K562 (cell line): ENCODE data around the gene PRICKLE4. TPM values are rescaled to one million over a fixed set of nuclear protein-coding genes. Genes with fewer than 3 reads are reported as not detected.

Experiments used
- CHCHD3 ChIP-seq: fragments of 250-450 bp; sonication (Bioruptor Pico); IDR thresholded peaks from 2 replicates; pipeline ENCODE4 v2.1.2; 2022; ENCODE audit warnings: mild to moderate bottlenecking
- ESRRA ChIP-seq: fragments of 450-650 bp; IDR thresholded peaks from 2 replicates; pipeline ENCODE4 v1.6.1; 2014; ENCODE audit warnings: low read depth, mild to moderate bottlenecking, moderate library complexity, borderline replicate concordance
- HEY1 ChIP-seq: fragments of 250-450 bp; sonication (Bioruptor Pico); IDR thresholded peaks from 2 replicates; pipeline ENCODE4 v1.5.0; 2020; ENCODE audit warnings: mild to moderate bottlenecking, moderate library complexity, borderline replicate concordance
- KDM4B ChIP-seq, 2 experiments: fragments of 450-650 bp in 1 of 2; sonication (generic) in 1 of 2; IDR thresholded peaks; 2 replicates each; pipeline ENCODE4 v1.6.1; 2016 to 2017; ENCODE audit warnings: borderline replicate concordance in 2 of 2, antibody characterized with exemption in 1 of 2, low read depth in 1 of 2, mild to moderate bottlenecking in 1 of 2
- L3MBTL2 ChIP-seq: fragments of 450-650 bp; IDR thresholded peaks from 2 replicates; pipeline ENCODE4 v1.6.1; 2016; ENCODE audit warnings: mild to moderate bottlenecking, moderate library complexity
- NRF1 ChIP-seq, 2 experiments: fragments of 450-650 bp; IDR thresholded peaks in 1 of 2; conservative IDR thresholded peaks in 1 of 2; 2 replicates each; pipeline ENCODE4 v1.6.1; 2014; ENCODE audit warnings: mild to moderate bottlenecking in 2 of 2
- POU5F1 ChIP-seq: fragments of 150-350 bp; IDR thresholded peaks from 2 replicates; pipeline ENCODE4 v1.6.1; 2014; ENCODE audit warnings: borderline replicate concordance, low read length, low read depth, mild to moderate bottlenecking; ENCODE audit not compliant: partially characterized antibody
- TBL1XR1 ChIP-seq, 2 experiments: IDR thresholded peaks; 2 replicates each; pipeline ENCODE4 v1.6.1; 2012; ENCODE audit warnings: improper control_type of control experiment in 2 of 2, low read length in 2 of 2, mild to moderate bottlenecking in 1 of 2
- TOE1 ChIP-seq, 2 experiments: fragments of 450-650 bp in 1 of 2; sonication (generic) in 1 of 2; formaldehyde crosslinking in 1 of 2; IDR thresholded peaks; 2 replicates each; pipeline versions ENCODE4 v1.7.1 to v1.8.0; 2016 to 2022; ENCODE audit warnings: borderline replicate concordance in 2 of 2, mild to moderate bottlenecking in 2 of 2, antibody characterized with exemption in 1 of 2, inconsistent platforms in 1 of 2, low read depth in 1 of 2, missing genetic modification reagents in 1 of 2, moderate library complexity in 1 of 2
- ZNF24 ChIP-seq: fragments of 450-650 bp; IDR thresholded peaks from 2 replicates; pipeline ENCODE4 v1.6.1; 2016
- ZNF253 ChIP-seq: fragments of 250-450 bp; sonication (Bioruptor Pico); conservative IDR thresholded peaks from 2 replicates; pipeline ENCODE4 v1.6.1; 2021; ENCODE audit warnings: mild to moderate bottlenecking
- ZNF696 ChIP-seq: fragments of 250-450 bp; sonication (Bioruptor Pico); conservative IDR thresholded peaks from 2 replicates; pipeline ENCODE4 v1.4.0; 2020; ENCODE audit warnings: mild to moderate bottlenecking, moderate library complexity
- polyA plus RNA-seq, 8 experiments: library from polyadenylated mRNA; depleted of rRNA in 4 of 8; stranded (reverse) in 5 of 8; unstranded in 3 of 8; fragments of >200 nt; fragmentation: Nextera tagmentation in 2 of 8; fragmentation: Illumina TruSeq in 1 of 8; extraction: Ambion mirVana in 2 of 8; extraction: Trizol in 1 of 8; gene quantifications; 2 replicates each; pipeline versions ENCODE4 v1.2.1 to v1.2.3, GENCODE V29; 2011 to 2014; ENCODE audit warnings: inconsistent platforms in 1 of 8, missing spikeins in 1 of 8
- total RNA-seq, 7 experiments: library from RNA; depleted of rRNA in 6 of 7; stranded (reverse); fragments of >200 nt in 6 of 7; fragmentation: Illumina TruSeq in 2 of 7; extraction: Trizol in 2 of 7; gene quantifications; 2 replicates each; pipeline versions ENCODE4 v1.2.1 to v1.2.3, GENCODE V29; 2011 to 2021; ENCODE audit warnings: low replicate concordance in 1 of 7
- TF ChIP-seq, protein P1 (sequence below): fragments of 450-650 bp; IDR thresholded peaks from 2 replicates; pipeline ENCODE4 v1.6.1; 2016; ENCODE audit warnings: low read depth
- TF ChIP-seq, protein P2 (sequence below): sonication (generic); formaldehyde crosslinking; IDR thresholded peaks from 2 replicates; pipeline ENCODE4 v1.8.0; 2022; ENCODE audit warnings: mild to moderate bottlenecking, missing genetic modification reagents

The PRICKLE4 gene
- total and polyA plus RNA-seq, 9 of the 15 experiments (the other 6 are each of a cell fraction or from before 2014, with no cell fraction given), result 0.20 to 0.32 (median 0.27) TPM; not detected in 6

- peak in 1 of 2 experiments; percentile 90; a peak in 1 of 4 replicates for TF ChIP-seq KDM4B (IDR thresholded peaks at IDR 0.05; ENCODE audit: borderline replicate concordance in 2 of 2, low read depth in 1 of 2)
- TF ChIP-seq ZNF253 (CRISPR knock-in tag), result no peak
- peak in 1 of 2 experiments; percentile 92; a peak in 2 of 4 replicates for TF ChIP-seq TBL1XR1 (IDR thresholded peaks at IDR 0.05; ENCODE audit: low read length in 2 of 2)
- TF ChIP-seq POU5F1, result peak; percentile 72
- TF ChIP-seq HEY1, result peak; percentile 71; the same call in 1 of the 2 replicates
- peak; percentile 75; the same call in 1 of the 2 replicates for TF ChIP-seq L3MBTL2
- TF ChIP-seq NRF1 (conservative IDR thresholded peaks at IDR 0.05 in 1 of 2, IDR thresholded peaks at IDR 0.05 in 1 of 2), result peak; percentile 64 to 74
- no peak; the same call in 1 of the 2 replicates for TF ChIP-seq CHCHD3 (CRISPR knock-in tag)
- no peak for TF ChIP-seq ZNF696 (CRISPR knock-in tag)
- TF ChIP-seq ZNF24, result peak; percentile 5; the same call in 1 of the 2 replicates
- TF ChIP-seq, protein P1, sequence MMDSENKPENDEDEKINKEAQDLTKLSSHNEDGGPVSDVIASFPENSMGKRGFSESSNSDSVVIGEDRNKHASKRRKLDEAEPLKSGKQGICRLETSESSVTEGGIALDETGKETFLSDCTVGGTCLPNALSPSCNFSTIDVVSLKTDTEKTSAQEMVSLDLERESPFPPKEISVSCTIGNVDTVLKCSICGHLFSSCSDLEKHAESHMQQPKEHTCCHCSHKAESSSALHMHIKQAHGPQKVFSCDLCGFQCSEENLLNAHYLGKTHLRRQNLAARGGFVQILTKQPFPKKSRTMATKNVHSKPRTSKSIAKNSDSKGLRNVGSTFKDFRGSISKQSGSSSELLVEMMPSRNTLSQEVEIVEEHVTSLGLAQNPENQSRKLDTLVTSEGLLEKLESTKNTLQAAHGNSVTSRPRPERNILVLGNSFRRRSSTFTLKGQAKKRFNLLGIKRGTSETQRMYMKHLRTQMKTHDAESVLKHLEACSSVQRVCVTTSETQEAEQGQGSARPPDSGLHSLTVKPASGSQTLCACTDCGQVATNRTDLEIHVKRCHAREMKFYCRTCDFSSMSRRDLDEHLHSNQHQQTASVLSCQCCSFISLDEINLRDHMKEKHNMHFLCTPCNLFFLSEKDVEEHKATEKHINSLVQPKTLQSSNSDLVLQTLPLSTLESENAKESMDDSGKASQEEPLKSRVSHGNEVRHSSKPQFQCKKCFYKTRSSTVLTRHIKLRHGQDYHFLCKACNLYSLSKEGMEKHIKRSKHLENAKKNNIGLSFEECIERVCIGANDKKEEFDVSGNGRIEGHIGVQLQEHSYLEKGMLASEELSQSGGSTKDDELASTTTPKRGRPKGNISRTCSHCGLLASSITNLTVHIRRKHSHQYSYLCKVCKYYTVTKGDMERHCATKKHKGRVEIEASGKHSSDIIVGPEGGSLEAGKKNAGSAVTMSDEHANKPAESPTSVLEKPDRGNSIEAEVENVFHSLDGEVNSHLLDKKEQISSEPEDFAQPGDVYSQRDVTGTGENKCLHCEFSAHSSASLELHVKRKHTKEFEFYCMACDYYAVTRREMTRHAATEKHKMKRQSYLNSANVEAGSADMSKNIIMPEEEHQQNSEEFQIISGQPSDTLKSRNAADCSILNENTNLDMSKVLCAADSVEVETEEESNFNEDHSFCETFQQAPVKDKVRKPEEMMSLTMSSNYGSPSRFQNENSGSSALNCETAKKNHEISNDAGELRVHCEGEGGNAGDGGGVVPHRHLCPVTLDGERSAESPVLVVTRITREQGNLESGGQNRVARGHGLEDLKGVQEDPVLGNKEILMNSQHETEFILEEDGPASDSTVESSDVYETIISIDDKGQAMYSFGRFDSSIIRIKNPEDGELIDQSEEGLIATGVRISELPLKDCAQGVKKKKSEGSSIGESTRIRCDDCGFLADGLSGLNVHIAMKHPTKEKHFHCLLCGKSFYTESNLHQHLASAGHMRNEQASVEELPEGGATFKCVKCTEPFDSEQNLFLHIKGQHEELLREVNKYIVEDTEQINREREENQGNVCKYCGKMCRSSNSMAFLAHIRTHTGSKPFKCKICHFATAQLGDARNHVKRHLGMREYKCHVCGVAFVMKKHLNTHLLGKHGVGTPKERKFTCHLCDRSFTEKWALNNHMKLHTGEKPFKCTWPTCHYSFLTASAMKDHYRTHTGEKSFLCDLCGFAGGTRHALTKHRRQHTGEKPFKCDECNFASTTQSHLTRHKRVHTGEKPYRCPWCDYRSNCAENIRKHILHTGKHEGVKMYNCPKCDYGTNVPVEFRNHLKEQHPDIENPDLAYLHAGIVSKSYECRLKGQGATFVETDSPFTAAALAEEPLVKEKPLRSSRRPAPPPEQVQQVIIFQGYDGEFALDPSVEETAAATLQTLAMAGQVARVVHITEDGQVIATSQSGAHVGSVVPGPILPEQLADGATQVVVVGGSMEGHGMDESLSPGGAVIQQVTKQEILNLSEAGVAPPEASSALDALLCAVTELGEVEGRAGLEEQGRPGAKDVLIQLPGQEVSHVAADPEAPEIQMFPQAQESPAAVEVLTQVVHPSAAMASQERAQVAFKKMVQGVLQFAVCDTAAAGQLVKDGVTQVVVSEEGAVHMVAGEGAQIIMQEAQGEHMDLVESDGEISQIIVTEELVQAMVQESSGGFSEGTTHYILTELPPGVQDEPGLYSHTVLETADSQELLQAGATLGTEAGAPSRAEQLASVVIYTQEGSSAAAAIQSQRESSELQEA, result peak; percentile 54; the same call in 1 of the 2 replicates
- TF ChIP-seq ESRRA, result peak; percentile 50; the same call in 1 of the 2 replicates
- TF ChIP-seq, protein P2, sequence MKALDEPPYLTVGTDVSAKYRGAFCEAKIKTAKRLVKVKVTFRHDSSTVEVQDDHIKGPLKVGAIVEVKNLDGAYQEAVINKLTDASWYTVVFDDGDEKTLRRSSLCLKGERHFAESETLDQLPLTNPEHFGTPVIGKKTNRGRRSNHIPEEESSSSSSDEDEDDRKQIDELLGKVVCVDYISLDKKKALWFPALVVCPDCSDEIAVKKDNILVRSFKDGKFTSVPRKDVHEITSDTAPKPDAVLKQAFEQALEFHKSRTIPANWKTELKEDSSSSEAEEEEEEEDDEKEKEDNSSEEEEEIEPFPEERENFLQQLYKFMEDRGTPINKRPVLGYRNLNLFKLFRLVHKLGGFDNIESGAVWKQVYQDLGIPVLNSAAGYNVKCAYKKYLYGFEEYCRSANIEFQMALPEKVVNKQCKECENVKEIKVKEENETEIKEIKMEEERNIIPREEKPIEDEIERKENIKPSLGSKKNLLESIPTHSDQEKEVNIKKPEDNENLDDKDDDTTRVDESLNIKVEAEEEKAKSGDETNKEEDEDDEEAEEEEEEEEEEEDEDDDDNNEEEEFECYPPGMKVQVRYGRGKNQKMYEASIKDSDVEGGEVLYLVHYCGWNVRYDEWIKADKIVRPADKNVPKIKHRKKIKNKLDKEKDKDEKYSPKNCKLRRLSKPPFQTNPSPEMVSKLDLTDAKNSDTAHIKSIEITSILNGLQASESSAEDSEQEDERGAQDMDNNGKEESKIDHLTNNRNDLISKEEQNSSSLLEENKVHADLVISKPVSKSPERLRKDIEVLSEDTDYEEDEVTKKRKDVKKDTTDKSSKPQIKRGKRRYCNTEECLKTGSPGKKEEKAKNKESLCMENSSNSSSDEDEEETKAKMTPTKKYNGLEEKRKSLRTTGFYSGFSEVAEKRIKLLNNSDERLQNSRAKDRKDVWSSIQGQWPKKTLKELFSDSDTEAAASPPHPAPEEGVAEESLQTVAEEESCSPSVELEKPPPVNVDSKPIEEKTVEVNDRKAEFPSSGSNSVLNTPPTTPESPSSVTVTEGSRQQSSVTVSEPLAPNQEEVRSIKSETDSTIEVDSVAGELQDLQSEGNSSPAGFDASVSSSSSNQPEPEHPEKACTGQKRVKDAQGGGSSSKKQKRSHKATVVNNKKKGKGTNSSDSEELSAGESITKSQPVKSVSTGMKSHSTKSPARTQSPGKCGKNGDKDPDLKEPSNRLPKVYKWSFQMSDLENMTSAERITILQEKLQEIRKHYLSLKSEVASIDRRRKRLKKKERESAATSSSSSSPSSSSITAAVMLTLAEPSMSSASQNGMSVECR (CRISPR knock-in tag), result peak; percentile 98
- TF ChIP-seq TOE1 (IDR thresholded peaks at IDR 0.05; ENCODE audit: borderline replicate concordance), result peak; percentile 66
- peak; percentile 26; the same call in 1 of the 2 replicates for TF ChIP-seq TOE1 (CRISPR knock-in tag; IDR thresholded peaks at IDR 0.05; ENCODE audit: borderline replicate concordance, low read depth)
Observed at GRCh38 chr6:41787219-41787917, 6.8 kb downstream of the PRICKLE4 start, which contains the start of gene TOMM6 (continued).
